Measurements from ENCODE around the gene SLC17A3. TPM values are rescaled to one million over a fixed set of nuclear protein-coding genes. Genes with fewer than 3 reads are reported as not detected.

The SLC17A3 gene
- total RNA-seq, 1 experiment from 2014 or later, result not detected

- intact Hi-C loops (cut with micrococcal nuclease; ENCODE audit: unreplicated experiment) (no loop called here), in situ Hi-C loops (cut with HindIII; ENCODE audit: low pct_unique_long_range_greater_than_20kb, low sequenced_read_pairs) (no loop called here)
- Histone ChIP-seq H3K9me3 (ENCODE audit: control insufficient read depth, insufficient read depth, low read depth, low read length) (no peaks in the 10 kb centered on the region), H3K27me3 (ENCODE audit: control insufficient read depth, insufficient read depth, low read length) (no peaks in the 10 kb centered on the region), H3K4me1 (ENCODE audit: control insufficient read depth, insufficient read depth, low read length) (no peaks in the 10 kb centered on the region), H3K36me3 (ENCODE audit: control insufficient read depth, insufficient read depth, low read length) (no peaks in the 10 kb centered on the region), H3K27ac (ENCODE audit: low read length) (no peak overlapping the region), H3K4me3 (ENCODE audit: low read depth in 2 of 2, low read length in 2 of 2) (no peak overlapping the region)
- no peak for DNase-seq (ENCODE audit: low read depth, low spot score)
- BruUV-seq (replicated peaks), result no TSS peak
- ATAC-seq, result no peak
- ChIA-PET POLR2A (no interaction called here), CTCF (no interaction called here)
- no peak for TF ChIP-seq TCF7L2 (IDR thresholded peaks at IDR 0.05; ENCODE audit: low read depth, low read length)
- no peak for TF ChIP-seq REST (IDR thresholded peaks at IDR 0.05; ENCODE audit: insufficient read depth in 1 of 2, low read depth in 2 of 2, low read length in 1 of 2)
- no peak for TF ChIP-seq SIN3A (IDR thresholded peaks at IDR 0.05; ENCODE audit: borderline replicate concordance, insufficient read depth, low read depth, low read length)
- no peak for TF ChIP-seq CTCF (IDR thresholded peaks at IDR 0.05)
- TF ChIP-seq POLR2AphosphoS5 (IDR thresholded peaks at IDR 0.05; ENCODE audit: low read depth, low read length), result no peak
Observed at GRCh38 chr6:25868436-25869183, 5.4 kb downstream of the SLC17A3 start.

- Histone ChIP-seq H3K27me3 (ENCODE audit: control insufficient read depth, insufficient read depth, low read length) (no peaks in the 10 kb centered on the region), H3K36me3 (ENCODE audit: control insufficient read depth, insufficient read depth, low read length) (no peaks in the 10 kb centered on the region), H3K27ac (ENCODE audit: low read length) (no peak overlapping the region), H3K4me1 (ENCODE audit: control insufficient read depth, insufficient read depth, low read length) (no peaks in the 10 kb centered on the region), H3K4me3 (ENCODE audit: low read depth in 2 of 2, low read length in 2 of 2) (no peak overlapping the region), H3K9me3 (ENCODE audit: control insufficient read depth, insufficient read depth, low read depth, low read length) (no peaks in the 10 kb centered on the region)
- in situ Hi-C loops (cut with HindIII; ENCODE audit: low pct_unique_long_range_greater_than_20kb, low sequenced_read_pairs), result no loop called here
- intact Hi-C loops (cut with micrococcal nuclease; ENCODE audit: unreplicated experiment), result no loop called here
- ChIA-PET POLR2A (no interaction called here), CTCF (no interaction called here)
- BruUV-seq (replicated peaks), result no TSS peak
- no peak for DNase-seq (ENCODE audit: low read depth, low spot score)
- no peak for TF ChIP-seq REST (IDR thresholded peaks at IDR 0.05; ENCODE audit: insufficient read depth in 1 of 2, low read depth in 2 of 2, low read length in 1 of 2)
- TF ChIP-seq POLR2AphosphoS5 (IDR thresholded peaks at IDR 0.05; ENCODE audit: low read depth, low read length), result no peak
- TF ChIP-seq TCF7L2 (IDR thresholded peaks at IDR 0.05; ENCODE audit: low read depth, low read length), result no peak
- no peak for TF ChIP-seq CTCF (IDR thresholded peaks at IDR 0.05)
- no peak for ATAC-seq
Observed at GRCh38 chr6:25866011-25866410, 8.0 kb downstream of the SLC17A3 start.
